ENCODE data around the gene INVS. TPM values are rescaled to one million over a fixed set of nuclear protein-coding genes. Genes with fewer than 3 reads are reported as not detected.

Gene INVS
- polyA plus RNA-seq, 1 of the 3 experiments (the other 2 are of a cell fraction): 8.1 TPM

GRCh38 chr9:100284247-100284646 lies 185.2 kb downstream of the INVS start:
- H3K27me3 ChIP-seq (ENCODE audit: insufficient read depth): no peaks in the 10 kb centered on the region
- POLR2A ChIA-PET: no interaction called here
- H2AFZ ChIP-seq (ENCODE audit: low read depth): no peak overlapping the region
- no peaks in the 10 kb centered on the region for H3K9me2 ChIP-seq
- no peaks in the 10 kb centered on the region for H3K9me3 ChIP-seq
- H3K27ac ChIP-seq (ENCODE audit: low read depth in 2 of 2, low read length in 1 of 2): no peak overlapping the region
- H3K36me3 ChIP-seq (replicated peaks in 1 of 2; ENCODE audit: control insufficient read depth in 1 of 2, insufficient read depth in 2 of 2, low read length in 1 of 2): peaks cover 57 to 72% of the 10 kb centered on the region in 2 experiments
- no peak overlapping the region for H3K4me2 ChIP-seq
- WGBS (ENCODE audit: low lambda C conversion rate): 93% methylated on average over 5 of the region's 7 CpGs
- peaks cover 14% of the 10 kb centered on the region; the same call in 1 of the 2 replicates for H3K79me2 ChIP-seq (ENCODE audit: insufficient read depth)
- no peak for DNase-seq
- H3K4me3 ChIP-seq (ENCODE audit: low read depth in 2 of 2, low read length in 1 of 2): no peak overlapping the region
- H3K4me1 ChIP-seq (ENCODE audit: control insufficient read depth in 1 of 2, insufficient read depth in 2 of 2, low read depth in 1 of 2, low read length in 1 of 2): peaks cover 0 to 13% of the 10 kb centered on the region in 2 experiments; a peak in 1 of 4 replicates
- H3F3A ChIP-seq (replicated peaks; ENCODE audit: insufficient read depth): peaks cover 13% of the 10 kb centered on the region
- no peak overlapping the region for H3K9ac ChIP-seq
- CTCF ChIA-PET: interaction anchor here (1.2 kb wide), 1 partner anchor 41 kb away, joined by 3 read pairs; no protein-coding TSS in a partner anchor
- TF ChIP-seq RAD21 (IDR thresholded peaks at IDR 0.05; ENCODE audit: low read length): no peak
- TF ChIP-seq TEAD4 (IDR thresholded peaks at IDR 0.05; ENCODE audit: borderline replicate concordance, insufficient read depth): no peak
- no peak for TF ChIP-seq POLR2AphosphoS5 (IDR thresholded peaks at IDR 0.05; ENCODE audit: low read depth, low read length)
- TF ChIP-seq EZH2phosphoT487 (IDR thresholded peaks at IDR 0.05; ENCODE audit: borderline replicate concordance, low read depth): no peak
- TF ChIP-seq CHD2 (IDR thresholded peaks at IDR 0.05; ENCODE audit: low read length, partially characterized antibody): no peak
- TF ChIP-seq SIN3A (IDR thresholded peaks at IDR 0.05; ENCODE audit: borderline replicate concordance, low read depth, low read length): no peak
- TF ChIP-seq GATA2 (CRISPR knock-in tag; IDR thresholded peaks at IDR 0.05): no peak
- TF ChIP-seq GABPA (IDR thresholded peaks at IDR 0.05; ENCODE audit: low read depth): no peak
- no peak for TF ChIP-seq ZBTB33 (IDR thresholded peaks at IDR 0.05; ENCODE audit: borderline replicate concordance, low read depth)
- TF ChIP-seq FOSL2 (IDR thresholded peaks at IDR 0.05; ENCODE audit: borderline replicate concordance, low read depth): no peak
- no peak for TF ChIP-seq NFIC (IDR thresholded peaks at IDR 0.05; ENCODE audit: borderline replicate concordance)
- no peak for TF ChIP-seq SMC3 (IDR thresholded peaks at IDR 0.05; ENCODE audit: low read depth, low read length)
- TF ChIP-seq FOXJ3 (CRISPR knock-in tag; IDR thresholded peaks at IDR 0.05): no peak
- no peak for TF ChIP-seq PBX3 (IDR thresholded peaks at IDR 0.05)
- TF ChIP-seq EP300 (IDR thresholded peaks at IDR 0.05; ENCODE audit: borderline replicate concordance in 1 of 2, low read depth in 1 of 2, low read length in 1 of 2): no peak
- TF ChIP-seq ELF1 (IDR thresholded peaks at IDR 0.05): no peak
- TF ChIP-seq CTCF (IDR thresholded peaks at IDR 0.05): no peak
- no peak for TF ChIP-seq TAF1 (IDR thresholded peaks at IDR 0.05; ENCODE audit: borderline replicate concordance, low read depth, low read length)
- no peak for TF ChIP-seq NRF1 (IDR thresholded peaks at IDR 0.05; ENCODE audit: low read depth, low read length)
- no peak for TF ChIP-seq TCF12 (IDR thresholded peaks at IDR 0.05)
- no peaks in the 10 kb centered on the region for H4K20me1 ChIP-seq (ENCODE audit: insufficient read depth)

All from SK-N-SH (cell line).